HCT116 (cell line): ENCODE measurements around the gene KSR2. TPM values are rescaled to one million over a fixed set of nuclear protein-coding genes. Genes with fewer than 3 reads are reported as not detected.

Experiments
- ATAC-seq: fragments of 200-7000 bp; cut with Tn5 transposase; 2 replicates; pipeline ENCODE4 v1.9.1; 2020; ENCODE audit warnings: mild to moderate bottlenecking, moderate library complexity
- BruUV-seq: library from RNA; stranded (reverse); fragments of 400-500 nt; replicated peaks from 2 replicates; lab custom pipeline; 2021; lab: Mats Ljungman, UMichigan
- CTCF ChIA-PET: fragments of 300-600 bp; sonication (Branson Sonifier 250); formaldehyde crosslinking; loops from one replicate; lab custom pipeline; 2021; ENCODE audit warnings: antibody characterized with exemption; lab: Charles Lee
- POLR2A ChIA-PET: fragments of 300-600, 350-600 bp; sonication (Branson Sonifier 250); formaldehyde crosslinking; loops from one replicate; lab custom pipeline; 2021; ENCODE audit warnings: antibody characterized with exemption; lab: Charles Lee
- RAD21 ChIA-PET, 2 experiments: fragments of 300-600 bp; sonication (Branson Sonifier 250); formaldehyde crosslinking; loops; one replicate each; lab custom pipeline; 2023; ENCODE audit warnings: low total read pairs in 2 of 2; ENCODE audit not compliant: uncharacterized antibody in 2 of 2, unreplicated experiment in 2 of 2, low non-redundant PET in 1 of 2; lab: Charles Lee
- DNase-seq: peaks from one replicate; pipeline ENCODE4 v3.0.0-alpha.2; 2010; ENCODE audit warnings: low read depth, low spot score
- H2AFZ ChIP-seq: fragments of 200-600 bp; shearing (Covaris generic), sonication (generic); 2 replicates; pipeline ENCODE4 v1.6.1; 2017; ENCODE audit warnings: low read depth, mixed run types, mixed read lengths, antibody characterized with exemption, low read length; ENCODE audit not compliant: poor library complexity, severe bottlenecking
- H3K27ac ChIP-seq: 2 replicates; pipeline ENCODE4 v1.5.1; 2012; ENCODE audit warnings: low read depth, low read length
- H3K27me3 ChIP-seq: fragments of 200-600 bp; sonication (generic); 2 replicates; pipeline ENCODE4 v1.6.1; 2016; ENCODE audit warnings: mixed run types, low read length, mixed read lengths; ENCODE audit not compliant: insufficient read depth
- H3K36me3 ChIP-seq, 2 experiments: fragments of 200-500 bp in 1 of 2; fragments of 200-600 bp in 1 of 2; sonication (Bioruptor generic) in 1 of 2; sonication (generic) in 1 of 2; 2 replicates each; pipeline versions ENCODE4 v1.5.1 to v1.6.1; 2014 to 2016; ENCODE audit warnings: low read length in 2 of 2, inconsistent platforms in 1 of 2, mixed read lengths in 1 of 2, mixed run types in 1 of 2; ENCODE audit not compliant: insufficient read depth in 2 of 2, control insufficient read depth in 1 of 2
- H3K4me1 ChIP-seq, 2 experiments: fragments of 200-600 bp in 1 of 2; sonication (generic) in 1 of 2; 2 replicates each; pipeline versions ENCODE4 v1.5.1 to v1.6.1; 2012 to 2017; ENCODE audit warnings: low read length in 2 of 2, inconsistent platforms in 1 of 2, mild to moderate bottlenecking in 1 of 2, mixed read lengths in 1 of 2, mixed run types in 1 of 2, moderate library complexity in 1 of 2; ENCODE audit not compliant: insufficient read depth in 2 of 2, control insufficient read depth in 1 of 2
- H3K4me2 ChIP-seq: fragments of 200-600 bp; sonication (generic); 2 replicates; pipeline ENCODE4 v1.6.1; 2017; ENCODE audit warnings: mixed run types, low read length, mixed read lengths
- H3K4me3 ChIP-seq, 2 experiments: fragments of 200-600 bp in 1 of 2; sonication (generic) in 1 of 2; replicated peaks in 1 of 2; 2 replicates each; pipeline ENCODE4 v1.5.1; 2011 to 2016; ENCODE audit warnings: low read length in 2 of 2, control low read depth in 1 of 2, low read depth in 1 of 2, mild to moderate bottlenecking in 1 of 2, mixed read lengths in 1 of 2, mixed run types in 1 of 2
- H3K79me2 ChIP-seq: fragments of 200-600 bp; sonication (generic); 2 replicates; pipeline ENCODE4 v1.6.1; 2017; ENCODE audit warnings: mild to moderate bottlenecking, mixed run types, low read length, moderate library complexity, mixed read lengths; ENCODE audit not compliant: insufficient read depth
- H3K9ac ChIP-seq: fragments of 200-600 bp; sonication (generic); 2 replicates; pipeline ENCODE4 v1.6.1; 2016; ENCODE audit warnings: low read length, mixed read lengths
- H3K9me2 ChIP-seq: fragments of 200-600 bp; sonication (generic), shearing (Covaris generic); 2 replicates; pipeline ENCODE4 v1.6.1; 2017; ENCODE audit warnings: mixed run types, mild to moderate bottlenecking, moderate library complexity; ENCODE audit not compliant: insufficient read depth
- H3K9me3 ChIP-seq, 2 experiments: fragments of 200-500 bp in 1 of 2; fragments of 200-600 bp in 1 of 2; sonication (Bioruptor generic) in 1 of 2; sonication (generic) in 1 of 2; 2 replicates each; pipeline ENCODE4 v1.6.1; 2014 to 2017; ENCODE audit warnings: low read length in 2 of 2, mixed read lengths in 2 of 2, inconsistent platforms in 1 of 2, low read depth in 1 of 2, mild to moderate bottlenecking in 1 of 2, mixed run types in 1 of 2, moderate library complexity in 1 of 2; ENCODE audit not compliant: control insufficient read depth in 1 of 2, insufficient read depth in 1 of 2
- H4K20me1 ChIP-seq: fragments of 200-600 bp; sonication (generic), shearing (Covaris generic); 2 replicates; pipeline ENCODE4 v1.6.1; 2017; ENCODE audit warnings: mixed run types, mild to moderate bottlenecking, moderate library complexity; ENCODE audit not compliant: insufficient read depth
- CBX3 ChIP-seq: IDR thresholded peaks from 2 replicates; pipeline ENCODE4 v1.6.1; 2012; ENCODE audit warnings: low read depth
- CEBPB ChIP-seq: IDR thresholded peaks from 2 replicates; pipeline ENCODE4 v1.6.1; 2012; ENCODE audit warnings: low read depth
- EGR1 ChIP-seq: IDR thresholded peaks from 2 replicates; pipeline ENCODE4 v1.6.1; 2012; ENCODE audit warnings: low read depth
- ELF1 ChIP-seq: IDR thresholded peaks from 2 replicates; pipeline ENCODE4 v1.6.1; 2012; ENCODE audit warnings: low read depth, borderline replicate concordance
- EZH2 ChIP-seq: fragments of 200-600 bp; sonication (generic); IDR thresholded peaks from 2 replicates; pipeline ENCODE4 v1.6.1; 2017; ENCODE audit warnings: antibody characterized with exemption, mixed run types
- EZH2phosphoT487 ChIP-seq: fragments of 200-600 bp; IDR thresholded peaks from 2 replicates; pipeline ENCODE4 v1.6.1; 2018; ENCODE audit warnings: antibody characterized with exemption, borderline replicate concordance
- FOSL1 ChIP-seq: IDR thresholded peaks from 2 replicates; pipeline ENCODE4 v1.6.1; 2012; ENCODE audit warnings: low read depth
- JUND ChIP-seq: IDR thresholded peaks from 2 replicates; pipeline ENCODE4 v1.6.1; 2012
- POLR2A ChIP-seq: IDR thresholded peaks from 2 replicates; pipeline ENCODE4 v1.7.0; 2011; ENCODE audit warnings: borderline replicate concordance; ENCODE audit not compliant: insufficient read depth, insufficient read length; ENCODE audit errors: extremely low read depth
- POLR2AphosphoS5 ChIP-seq: IDR thresholded peaks from 2 replicates; pipeline ENCODE4 v1.6.1; 2011; ENCODE audit warnings: mild to moderate bottlenecking, low read depth, low read length, moderate library complexity
- RAD21 ChIP-seq: IDR thresholded peaks from 2 replicates; pipeline ENCODE4 v1.6.1; 2012; ENCODE audit warnings: low read depth, mild to moderate bottlenecking
- SIN3A ChIP-seq: IDR thresholded peaks from 2 replicates; pipeline ENCODE4 v1.6.1; 2012; ENCODE audit warnings: low read depth
- SP1 ChIP-seq: IDR thresholded peaks from 2 replicates; pipeline ENCODE4 v1.6.1; 2012; ENCODE audit warnings: low read depth
- SRF ChIP-seq: IDR thresholded peaks from 2 replicates; pipeline ENCODE4 v1.6.1; 2012; ENCODE audit warnings: low read depth
- TCF7L2 ChIP-seq: IDR thresholded peaks from 2 replicates; pipeline ENCODE4 v1.7.0; 2011; ENCODE audit warnings: borderline replicate concordance, inconsistent platforms; ENCODE audit not compliant: insufficient read depth, insufficient read length; ENCODE audit errors: extremely low read depth
- YY1 ChIP-seq: IDR thresholded peaks from 2 replicates; pipeline ENCODE4 v1.6.1; 2011; ENCODE audit warnings: low read length, low read depth, moderate library complexity, mild to moderate bottlenecking; ENCODE audit not compliant: insufficient replicate concordance; ENCODE audit errors: extremely low read depth
- ZFX ChIP-seq: fragments of 450-650 bp; IDR thresholded peaks from 2 replicates; pipeline ENCODE4 v1.6.1; 2017
- ZNF274 ChIP-seq: fragments of 200-500 bp; sonication (Bioruptor generic); IDR thresholded peaks from 2 replicates; pipeline ENCODE4 v1.6.1; 2014; ENCODE audit warnings: mild to moderate bottlenecking, low read depth, low read length, inconsistent platforms
- intact Hi-C: fragments of 100-400 bp; cut with micrococcal nuclease; formaldehyde crosslinking; loops from 2 replicates; pipeline ENCODE4 v1.10.0; 2022
- total RNA-seq: library from RNA; stranded (reverse); gene quantifications from one replicate; pipeline ENCODE4 v1.2.1, GENCODE V29; 2021; ENCODE audit not compliant: unreplicated experiment
- TF ChIP-seq, protein P1 (sequence below): IDR thresholded peaks from 2 replicates; pipeline ENCODE4 v1.6.1; 2012; ENCODE audit warnings: low read depth

The KSR2 gene
- total RNA-seq, 1 experiment from 2014 or later: 10.1 TPM

DNA sequence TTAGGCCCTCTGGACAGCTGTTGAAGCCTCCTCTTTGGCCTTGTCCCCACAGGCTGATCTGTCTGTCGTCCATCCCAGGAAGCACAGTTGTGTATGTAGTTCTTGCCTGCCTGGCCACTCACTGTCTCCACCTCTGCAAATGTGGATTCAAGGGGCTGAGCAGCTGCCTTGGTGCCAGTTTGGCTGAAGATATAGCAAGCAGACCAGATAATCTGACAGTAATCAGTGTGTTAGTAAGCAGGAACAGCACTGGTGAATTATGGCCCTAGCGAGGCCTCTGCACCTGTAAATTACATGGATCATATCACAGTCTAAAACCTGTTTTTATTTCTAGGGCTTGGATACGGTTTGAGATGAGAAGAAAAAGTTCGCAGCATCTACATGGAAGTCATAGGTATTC lies 324.8 kb downstream of the KSR2 start:
- intact Hi-C loops: no loop called here
- no peak for DNase-seq
- Histone ChIP-seq H3K4me2 (no peak overlapping the region), H3K79me2 (no peaks in the 10 kb centered on the region), H3K4me3 (no peak overlapping the region), H4K20me1 (no peaks in the 10 kb centered on the region), H3K36me3 (no peaks in the 10 kb centered on the region), H3K9me2 (no peaks in the 10 kb centered on the region), H3K27me3 (no peaks in the 10 kb centered on the region), H3K9me3 (no peaks in the 10 kb centered on the region), H2AFZ (no peak overlapping the region), H3K9ac (no peak overlapping the region), H3K4me1 (no peaks in the 10 kb centered on the region), H3K27ac (no peak overlapping the region)
- ChIA-PET POLR2A (no interaction called here), CTCF (no interaction called here), RAD21 (no interaction called here)
- no TSS peak for BruUV-seq
- ATAC-seq: no peak
- no peak for TF ChIP-seq EGR1
- TF ChIP-seq POLR2A: no peak
- TF ChIP-seq SP1: no peak
- no peak for TF ChIP-seq POLR2AphosphoS5
- no peak for TF ChIP-seq ZNF274
- TF ChIP-seq JUND: no peak
- TF ChIP-seq, protein P1, sequence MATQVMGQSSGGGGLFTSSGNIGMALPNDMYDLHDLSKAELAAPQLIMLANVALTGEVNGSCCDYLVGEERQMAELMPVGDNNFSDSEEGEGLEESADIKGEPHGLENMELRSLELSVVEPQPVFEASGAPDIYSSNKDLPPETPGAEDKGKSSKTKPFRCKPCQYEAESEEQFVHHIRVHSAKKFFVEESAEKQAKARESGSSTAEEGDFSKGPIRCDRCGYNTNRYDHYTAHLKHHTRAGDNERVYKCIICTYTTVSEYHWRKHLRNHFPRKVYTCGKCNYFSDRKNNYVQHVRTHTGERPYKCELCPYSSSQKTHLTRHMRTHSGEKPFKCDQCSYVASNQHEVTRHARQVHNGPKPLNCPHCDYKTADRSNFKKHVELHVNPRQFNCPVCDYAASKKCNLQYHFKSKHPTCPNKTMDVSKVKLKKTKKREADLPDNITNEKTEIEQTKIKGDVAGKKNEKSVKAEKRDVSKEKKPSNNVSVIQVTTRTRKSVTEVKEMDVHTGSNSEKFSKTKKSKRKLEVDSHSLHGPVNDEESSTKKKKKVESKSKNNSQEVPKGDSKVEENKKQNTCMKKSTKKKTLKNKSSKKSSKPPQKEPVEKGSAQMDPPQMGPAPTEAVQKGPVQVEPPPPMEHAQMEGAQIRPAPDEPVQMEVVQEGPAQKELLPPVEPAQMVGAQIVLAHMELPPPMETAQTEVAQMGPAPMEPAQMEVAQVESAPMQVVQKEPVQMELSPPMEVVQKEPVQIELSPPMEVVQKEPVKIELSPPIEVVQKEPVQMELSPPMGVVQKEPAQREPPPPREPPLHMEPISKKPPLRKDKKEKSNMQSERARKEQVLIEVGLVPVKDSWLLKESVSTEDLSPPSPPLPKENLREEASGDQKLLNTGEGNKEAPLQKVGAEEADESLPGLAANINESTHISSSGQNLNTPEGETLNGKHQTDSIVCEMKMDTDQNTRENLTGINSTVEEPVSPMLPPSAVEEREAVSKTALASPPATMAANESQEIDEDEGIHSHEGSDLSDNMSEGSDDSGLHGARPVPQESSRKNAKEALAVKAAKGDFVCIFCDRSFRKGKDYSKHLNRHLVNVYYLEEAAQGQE: no peak
- no peak for TF ChIP-seq TCF7L2
- TF ChIP-seq EZH2: no peak
- TF ChIP-seq SRF: no peak
- no peak for TF ChIP-seq EZH2phosphoT487
- TF ChIP-seq CBX3: no peak
- TF ChIP-seq FOSL1: no peak
- no peak for TF ChIP-seq RAD21
- TF ChIP-seq SIN3A: no peak
- TF ChIP-seq ELF1: no peak
- no peak for TF ChIP-seq ZFX
- no peak for TF ChIP-seq YY1
- no peak for TF ChIP-seq CEBPB
